AG04450 (cell line): ENCODE data around the gene CCDC15. TPM values are rescaled to one million over a fixed set of nuclear protein-coding genes. Genes with fewer than 3 reads are reported as not detected.
"Not testable (repeated sequence)": the region's sequence is repeated elsewhere in the genome, so short reads cannot be mapped to it uniquely, and the experiment has no call there.

Experiments used
- CTCF ChIA-PET: fragments of 300-600, 350-600 bp; formaldehyde crosslinking; extraction: SDS; loops from one replicate; lab custom pipeline; 2022; ENCODE audit warnings: antibody characterized with exemption, inconsistent platforms; lab: Charles Lee
- POLR2A ChIA-PET: fragments of 350-600 bp; formaldehyde crosslinking; extraction: SDS; loops from one replicate; lab custom pipeline; 2021; ENCODE audit warnings: antibody characterized with exemption, inconsistent platforms; lab: Yijun Ruan, JAX
- DNase-seq: peaks from one replicate; pipeline ENCODE4 v3.0.0-alpha.2; 2011; ENCODE audit warnings: low read depth, low spot score
- H3K27ac ChIP-seq: one replicate; pipeline ENCODE4 v1.5.1; 2012; ENCODE audit warnings: low read depth, low read length, control low read depth
- H3K27me3 ChIP-seq: one replicate; pipeline ENCODE4 v1.6.0; 2012; ENCODE audit warnings: low read length; ENCODE audit not compliant: control insufficient read depth, insufficient read depth
- H3K4me3 ChIP-seq: 2 replicates; pipeline ENCODE4 v1.5.1; 2011; ENCODE audit warnings: mild to moderate bottlenecking, low read depth, low read length, control low read depth
- H3K9me3 ChIP-seq: 2 replicates; pipeline ENCODE4 v1.5.1; 2012; ENCODE audit warnings: low read length; ENCODE audit not compliant: control insufficient read depth, insufficient read depth
- polyA plus RNA-seq: library from polyadenylated mRNA; depleted of rRNA; stranded (reverse); fragments of >200 nt; gene quantifications from 2 replicates; pipeline ENCODE4 v1.2.3, GENCODE V29; 2011
- TF ChIP-seq, protein P1 (sequence below): IDR thresholded peaks from 2 replicates; pipeline ENCODE4 v1.5.1; 2011; ENCODE audit warnings: low read depth, low read length, control low read depth, inconsistent platforms

CCDC15 gene
- polyA plus RNA-seq, 1 experiment: 1.1 TPM

GRCh38 chr11:125053167-125053566, 99.2 kb downstream of the CCDC15 start:
- TF ChIP-seq, protein P1, sequence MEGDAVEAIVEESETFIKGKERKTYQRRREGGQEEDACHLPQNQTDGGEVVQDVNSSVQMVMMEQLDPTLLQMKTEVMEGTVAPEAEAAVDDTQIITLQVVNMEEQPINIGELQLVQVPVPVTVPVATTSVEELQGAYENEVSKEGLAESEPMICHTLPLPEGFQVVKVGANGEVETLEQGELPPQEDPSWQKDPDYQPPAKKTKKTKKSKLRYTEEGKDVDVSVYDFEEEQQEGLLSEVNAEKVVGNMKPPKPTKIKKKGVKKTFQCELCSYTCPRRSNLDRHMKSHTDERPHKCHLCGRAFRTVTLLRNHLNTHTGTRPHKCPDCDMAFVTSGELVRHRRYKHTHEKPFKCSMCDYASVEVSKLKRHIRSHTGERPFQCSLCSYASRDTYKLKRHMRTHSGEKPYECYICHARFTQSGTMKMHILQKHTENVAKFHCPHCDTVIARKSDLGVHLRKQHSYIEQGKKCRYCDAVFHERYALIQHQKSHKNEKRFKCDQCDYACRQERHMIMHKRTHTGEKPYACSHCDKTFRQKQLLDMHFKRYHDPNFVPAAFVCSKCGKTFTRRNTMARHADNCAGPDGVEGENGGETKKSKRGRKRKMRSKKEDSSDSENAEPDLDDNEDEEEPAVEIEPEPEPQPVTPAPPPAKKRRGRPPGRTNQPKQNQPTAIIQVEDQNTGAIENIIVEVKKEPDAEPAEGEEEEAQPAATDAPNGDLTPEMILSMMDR: no peak
- ChIA-PET CTCF (interaction anchor here (1.2 to 1.4 kb wide), 2 partner anchors 8 to 89 kb away, joined by 3 read pairs; no protein-coding TSS in a partner anchor), POLR2A (no interaction called here)
- H3K4me3 ChIP-seq: no peak overlapping the region
- H3K9me3 ChIP-seq: no peaks in the 10 kb centered on the region
- H3K27me3 ChIP-seq: no peaks in the 10 kb centered on the region
- no peak for DNase-seq
- H3K27ac ChIP-seq: no peak overlapping the region

DNA sequence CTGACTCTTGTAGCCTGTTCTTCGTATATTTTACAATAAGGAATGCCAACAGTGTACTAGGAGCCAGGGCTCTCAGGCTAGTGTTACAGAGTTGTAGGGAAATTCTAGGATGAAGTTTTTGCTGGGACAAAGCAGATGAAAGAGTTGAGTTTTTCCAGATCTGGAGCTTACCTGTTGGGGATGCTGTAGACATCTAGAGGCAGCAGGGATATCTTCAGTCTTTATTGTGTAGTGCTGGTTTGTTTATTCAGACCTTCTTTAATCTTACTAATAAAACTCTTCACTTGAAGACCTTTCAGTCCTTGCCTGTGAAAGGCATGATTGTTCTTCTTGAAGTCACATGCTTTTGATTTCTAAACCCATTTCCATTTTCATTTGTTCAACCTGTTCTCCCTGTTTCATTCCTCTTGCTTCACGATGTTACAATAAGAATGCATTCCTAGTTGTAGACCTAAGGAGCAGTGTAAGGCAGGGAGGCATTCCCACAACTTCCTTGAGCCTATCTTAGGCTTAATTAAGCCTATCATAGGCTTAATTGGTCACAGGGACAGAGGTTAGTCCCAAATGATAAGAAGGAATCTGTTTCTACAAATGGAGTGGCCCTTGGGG, 101.2 kb downstream of the CCDC15 start:
- Histone ChIP-seq H3K4me3 (no peak overlapping the region), H3K9me3 (no peaks in the 10 kb centered on the region), H3K27ac (no peak overlapping the region), H3K27me3 (no peaks in the 10 kb centered on the region)
- CTCF ChIA-PET: no interaction called here
- POLR2A ChIA-PET: no interaction called here
- TF ChIP-seq, protein P1: no peak
- DNase-seq: no peak

- H3K9me3 ChIP-seq, H3K27ac ChIP-seq, H3K27me3 ChIP-seq, DNase-seq, H3K4me3 ChIP-seq, CTCF ChIA-PET, POLR2A ChIA-PET: not testable (repeated sequence)
Measured at GRCh38 chr11:125056111-125056510, 102.1 kb downstream of the CCDC15 start.

- no peak for DNase-seq
- H3K4me3 ChIP-seq: no peak overlapping the region
- CTCF ChIA-PET: no interaction called here
- TF ChIP-seq, protein P1: no peak
- no peaks in the 10 kb centered on the region for H3K9me3 ChIP-seq
- POLR2A ChIA-PET: no interaction called here
- H3K27ac ChIP-seq: no peak overlapping the region
- no peaks in the 10 kb centered on the region for H3K27me3 ChIP-seq
Measured at GRCh38 chr11:125056931-125057692, 103.1 kb downstream of the CCDC15 start.

DNA sequence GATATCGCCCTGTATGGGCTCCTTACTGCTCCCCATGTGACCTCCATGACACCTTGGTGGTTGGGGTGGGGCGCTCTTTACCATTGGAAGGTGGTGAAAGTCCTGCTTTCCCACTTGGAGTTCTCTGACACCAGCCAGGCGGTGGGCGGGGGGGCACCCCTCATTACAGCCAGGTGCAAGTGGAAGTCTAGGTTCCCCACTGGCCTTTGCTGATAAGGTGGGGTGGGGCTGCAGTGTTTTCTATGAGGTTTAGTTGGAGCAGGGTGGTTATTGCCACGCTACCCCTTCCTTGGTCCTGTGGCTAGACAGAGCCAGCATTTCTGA, 103.7 kb downstream of the CCDC15 start:
- no peaks in the 10 kb centered on the region for H3K9me3 ChIP-seq
- H3K4me3 ChIP-seq: no peak overlapping the region
- H3K27me3 ChIP-seq: no peaks in the 10 kb centered on the region
- ChIA-PET POLR2A (no interaction called here), CTCF (interaction anchor here (0.6 kb wide), 1 partner anchor 230 kb away, joined by 5 read pairs; no protein-coding TSS in a partner anchor)
- TF ChIP-seq, protein P1: no peak
- no peak for DNase-seq
- no peak overlapping the region for H3K27ac ChIP-seq
